AG04449 (cell line): ENCODE results near the gene PHLDB1.
"Not testable (repeated sequence)": the region's sequence is repeated elsewhere in the genome, so short reads cannot be mapped to it uniquely, and the experiment has no call there.

ENCODE experiments used
- CTCF ChIA-PET: fragments of 350-600 bp; formaldehyde crosslinking; extraction: SDS; loops from one replicate; lab custom pipeline; 2021; ENCODE audit warnings: antibody characterized with exemption; lab: Yijun Ruan, JAX
- POLR2A ChIA-PET: fragments of 400-600, 350-600 bp; formaldehyde crosslinking; extraction: SDS; loops from one replicate; lab custom pipeline; 2020; ENCODE audit warnings: antibody characterized with exemption, inconsistent platforms; lab: Yijun Ruan, JAX
- DNase-seq: peaks from one replicate; pipeline ENCODE4 v3.0.0-alpha.2; 2010; ENCODE audit warnings: low read depth, low spot score
- H3K4me3 ChIP-seq: 2 replicates; pipeline ENCODE4 v1.5.1; 2011; ENCODE audit warnings: low read depth, mild to moderate bottlenecking, control low read depth, low read length
- TF ChIP-seq, protein P1 (sequence below): IDR thresholded peaks from one replicate; pipeline ENCODE4 v1.5.1; 2011; ENCODE audit warnings: mild to moderate bottlenecking, moderate library complexity, low read length, control low read depth, inconsistent platforms; ENCODE audit not compliant: insufficient read depth; ENCODE audit errors: missing control alignments

PHLDB1 gene

DNA sequence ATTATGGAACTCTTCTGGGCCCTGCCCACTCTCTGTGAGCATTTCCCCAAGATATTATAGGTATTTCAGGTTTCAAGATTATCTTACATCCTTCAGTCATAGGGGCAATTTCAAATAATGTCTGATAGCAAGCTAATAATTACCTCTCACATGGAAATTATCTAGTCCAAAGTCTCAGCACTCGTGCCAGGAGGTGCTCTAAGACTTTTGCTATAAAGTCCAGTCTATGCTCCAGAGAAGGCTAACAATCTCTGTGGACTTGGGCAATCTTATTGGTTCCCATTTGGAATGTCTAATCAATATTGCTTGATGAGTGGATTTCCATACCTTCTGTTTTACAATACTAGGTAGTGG lies 66.6 kb downstream of the PHLDB1 start:
- ChIA-PET CTCF (interaction anchor here (1.1 to 3.6 kb wide), 3 partner anchors 11 to 16 kb away, joined by 4 to 23 read pairs (median 4); no protein-coding TSS in a partner anchor), POLR2A (no interaction called here)
- TF ChIP-seq, protein P1, sequence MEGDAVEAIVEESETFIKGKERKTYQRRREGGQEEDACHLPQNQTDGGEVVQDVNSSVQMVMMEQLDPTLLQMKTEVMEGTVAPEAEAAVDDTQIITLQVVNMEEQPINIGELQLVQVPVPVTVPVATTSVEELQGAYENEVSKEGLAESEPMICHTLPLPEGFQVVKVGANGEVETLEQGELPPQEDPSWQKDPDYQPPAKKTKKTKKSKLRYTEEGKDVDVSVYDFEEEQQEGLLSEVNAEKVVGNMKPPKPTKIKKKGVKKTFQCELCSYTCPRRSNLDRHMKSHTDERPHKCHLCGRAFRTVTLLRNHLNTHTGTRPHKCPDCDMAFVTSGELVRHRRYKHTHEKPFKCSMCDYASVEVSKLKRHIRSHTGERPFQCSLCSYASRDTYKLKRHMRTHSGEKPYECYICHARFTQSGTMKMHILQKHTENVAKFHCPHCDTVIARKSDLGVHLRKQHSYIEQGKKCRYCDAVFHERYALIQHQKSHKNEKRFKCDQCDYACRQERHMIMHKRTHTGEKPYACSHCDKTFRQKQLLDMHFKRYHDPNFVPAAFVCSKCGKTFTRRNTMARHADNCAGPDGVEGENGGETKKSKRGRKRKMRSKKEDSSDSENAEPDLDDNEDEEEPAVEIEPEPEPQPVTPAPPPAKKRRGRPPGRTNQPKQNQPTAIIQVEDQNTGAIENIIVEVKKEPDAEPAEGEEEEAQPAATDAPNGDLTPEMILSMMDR: no peak
- no peak for DNase-seq
- no peak overlapping the region for H3K4me3 ChIP-seq

DNA sequence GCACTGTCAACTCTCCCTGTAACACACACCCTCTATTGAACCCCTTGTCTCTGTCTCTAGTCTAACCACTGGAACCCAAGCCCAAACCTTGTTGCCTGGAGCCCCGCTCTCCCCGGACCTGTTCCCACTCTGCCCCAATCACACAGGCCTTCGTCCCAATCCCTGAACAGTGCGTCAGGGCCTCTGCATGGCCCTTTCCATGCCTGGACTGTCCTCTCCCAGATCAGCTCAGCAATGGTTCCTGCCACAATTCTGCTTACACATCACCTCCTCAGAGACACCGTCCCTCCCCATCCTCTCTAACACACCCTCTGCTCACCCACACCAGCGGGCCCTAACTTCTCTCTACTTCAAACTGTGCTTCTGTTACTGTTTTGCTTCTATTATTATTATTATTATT lies 70.6 kb downstream of the PHLDB1 start:
- no peak for DNase-seq
- ChIA-PET CTCF (interaction anchor here (5.4 kb wide), 1 partner anchor 12 kb away, joined by 47 read pairs; no protein-coding TSS in a partner anchor), POLR2A (no interaction called here)
- H3K4me3 ChIP-seq: no peak overlapping the region
- TF ChIP-seq, protein P1: no peak

DNA sequence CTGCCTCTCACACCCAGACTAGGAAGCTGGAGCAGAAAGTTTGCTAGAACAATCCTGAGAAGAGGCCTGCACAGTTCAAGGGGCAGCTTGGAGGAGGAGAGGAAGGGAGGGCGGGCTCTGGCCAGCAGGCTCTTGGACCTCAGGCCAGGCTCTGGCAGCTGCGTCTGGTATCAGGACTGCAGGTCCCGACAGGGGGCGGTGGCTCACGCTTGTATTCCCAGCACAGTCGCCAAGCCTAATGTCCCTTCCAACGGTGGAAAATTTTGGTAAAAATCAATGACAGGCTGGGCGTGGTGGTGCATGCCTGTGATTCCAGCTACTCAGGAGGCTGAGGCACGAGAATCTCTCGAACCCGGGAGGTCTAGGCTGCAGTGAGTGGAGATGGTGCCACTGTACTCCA lies 71.5 kb downstream of the PHLDB1 start:
- H3K4me3 ChIP-seq, POLR2A ChIA-PET, DNase-seq: not testable (repeated sequence)
- CTCF ChIA-PET: interaction anchor here (1.0 to 5.4 kb wide), 2 partner anchors 11 to 19 kb away, joined by 3 to 47 read pairs; no protein-coding TSS in a partner anchor
- TF ChIP-seq, protein P1: peak; percentile 10

DNA sequence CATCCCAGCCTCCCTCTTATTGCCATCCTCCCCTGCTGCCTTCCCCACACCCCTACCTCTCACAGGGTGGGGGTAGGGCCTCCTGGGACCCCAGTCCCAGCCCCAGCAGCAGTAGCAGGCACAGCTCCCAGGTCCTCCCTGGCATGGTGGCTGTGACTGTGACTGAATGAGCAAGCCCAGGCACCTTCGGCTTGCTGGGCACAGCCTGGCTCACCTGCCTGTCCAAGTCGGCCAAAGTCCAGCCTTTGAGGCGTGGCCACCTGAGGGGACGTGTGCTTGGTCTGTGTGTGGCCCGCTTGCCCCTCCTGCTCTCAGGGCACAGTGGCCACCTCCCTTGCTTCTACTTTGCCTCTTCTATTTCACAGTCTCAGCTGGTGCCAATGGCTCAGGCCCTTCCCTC lies 72.1 kb downstream of the PHLDB1 start, which contains the start of gene TREH:
Gene TREH (minus strand): TSS at position 168 of the 400 bp plus-strand sequence. CDS start 23 bp downstream, at position 145.
- H3K4me3 ChIP-seq: no peak within 1 kb of the TSS
- no peak for DNase-seq
- ChIA-PET CTCF (interaction anchor here (1.0 to 5.4 kb wide), 2 partner anchors 10 to 19 kb away, joined by 3 to 47 read pairs; no protein-coding TSS in a partner anchor), POLR2A (no interaction called here)
- TF ChIP-seq, protein P1: no peak

DNA sequence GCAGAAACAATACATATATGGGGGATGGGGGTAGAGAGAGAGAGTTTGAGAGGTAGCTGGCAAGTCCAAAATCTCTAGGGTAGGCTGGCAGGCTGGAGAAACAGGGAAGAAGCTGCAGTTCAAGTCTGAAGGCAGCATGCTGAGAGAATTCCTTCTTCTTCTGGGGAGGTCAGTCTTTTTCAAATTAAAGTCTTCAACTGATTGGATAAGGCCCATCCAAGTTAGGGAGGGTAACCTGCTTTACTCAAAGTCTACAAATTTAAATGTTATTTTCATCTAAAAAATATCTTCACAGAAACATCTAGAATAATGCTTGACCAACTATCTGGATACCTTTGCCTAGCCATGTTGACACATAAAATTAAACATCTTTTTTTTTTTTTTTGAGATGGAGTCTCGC lies 75.0 kb downstream of the PHLDB1 start:
- no peak for DNase-seq
- TF ChIP-seq, protein P1: no peak
- ChIA-PET CTCF (no interaction called here), POLR2A (interaction anchor here (0.6 kb wide), 1 partner anchor 270 kb away, joined by 4 read pairs; no protein-coding TSS in a partner anchor)
- H3K4me3 ChIP-seq: no peak overlapping the region

DNA sequence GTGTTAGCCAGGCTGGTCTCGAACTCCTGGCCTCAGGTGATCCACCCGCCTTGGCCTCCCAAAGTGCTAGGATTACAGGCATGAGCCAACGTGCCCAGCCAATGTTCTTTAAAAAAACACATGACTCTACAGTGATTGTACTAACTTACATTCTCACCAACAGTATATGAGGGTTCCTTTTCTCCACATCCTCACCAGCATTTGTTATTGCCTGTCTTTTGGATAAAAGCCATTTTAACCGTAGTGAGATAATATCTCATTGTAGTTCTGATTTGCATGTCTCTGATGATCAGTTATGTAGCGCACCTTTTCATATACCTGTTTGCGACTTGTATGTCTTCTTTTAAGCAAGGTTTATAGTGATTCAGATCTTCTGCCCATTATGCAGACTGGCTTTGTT lies 75.5 kb downstream of the PHLDB1 start:
- H3K4me3 ChIP-seq, DNase-seq, CTCF ChIA-PET: not testable (repeated sequence)
- POLR2A ChIA-PET: interaction anchor here (0.6 kb wide), 1 partner anchor 270 kb away, joined by 4 read pairs; no protein-coding TSS in a partner anchor

DNA sequence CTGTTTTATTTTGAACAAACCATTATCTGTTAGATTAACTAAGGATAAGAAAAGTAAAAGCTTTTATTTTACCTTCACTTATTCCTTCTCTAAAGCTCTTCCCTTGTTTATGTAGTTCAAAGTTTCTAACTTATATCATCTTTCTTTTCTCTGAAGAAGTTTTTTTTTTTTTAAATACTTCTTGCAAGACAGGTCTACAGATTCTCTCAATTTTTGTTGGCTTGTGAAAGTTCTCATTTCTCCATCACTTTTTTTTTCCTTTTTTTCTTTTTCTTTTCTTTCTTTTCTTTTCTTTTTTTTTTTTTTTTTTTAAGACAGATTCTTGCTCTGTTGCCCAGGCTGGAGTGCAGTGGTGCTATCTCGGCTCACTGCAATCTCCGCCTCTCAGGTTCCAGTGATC lies 76.8 kb downstream of the PHLDB1 start:
- TF ChIP-seq, protein P1: no peak
- CTCF ChIA-PET: interaction anchor here (14.4 kb wide), 1 partner anchor 274 kb away, joined by 250 read pairs; the partner anchor contains the start of gene UPK2
- no peak for DNase-seq
- POLR2A ChIA-PET: no interaction called here
- no peak overlapping the region for H3K4me3 ChIP-seq
